22Rv1 (cell line): Measurements from ENCODE around the gene POMT2.

Experiments used
- CTCF ChIP-seq: fragments of 450-650 bp; IDR thresholded peaks from 2 replicates; pipeline ENCODE4 v1.5.1; 2017; ENCODE audit warnings: mild to moderate bottlenecking
- ZFX ChIP-seq: fragments of 450-650 bp; IDR thresholded peaks from 2 replicates; pipeline ENCODE4 v1.6.1; 2017; ENCODE audit warnings: antibody characterized with exemption, borderline replicate concordance

- TF ChIP-seq CTCF (no peak), ZFX (no peak)
These were observed 56.1 kb downstream of the POMT2 start for GRCh38 chr14:77264466-77265186.
